K562 treated with DMSO at 1 percent for 12 hours (cell line): Measurements from ENCODE around the gene SERF1B. TPM values are rescaled to one million over a fixed set of nuclear protein-coding genes. Genes with fewer than 3 reads are reported as not detected.

Source experiments
- total RNA-seq: library from RNA; unstranded; fragments of 300-600 nt; gene quantifications from 2 replicates; pipeline ENCODE4 v1.2.3, GENCODE V29; 2022; ENCODE audit not compliant: insufficient read depth

Gene SERF1B
- 28.5 and 30.8 TPM in 2 replicates for total RNA-seq

GRCh38 chr5:70025106-70025844 lies at the start of gene SERF1B:
TSS of gene SERF1B (plus strand) at chr5:70025251. CDS start at chr5:70025452, 201 bp downstream.

Other genes starting within 250 kb of the SERF1B start
- 50.8 and 141 TPM in 2 replicates for gene SMN2, start 24.4 kb downstream of the SERF1B start, total RNA-seq